ENCODE measurements around the gene LCN10.

GRCh38 chr9:136741883-136742571 lies 713 bp downstream of the LCN10 start:
- no peak for TF ChIP-seq ARNTL (CRISPR knock-in tag; IDR thresholded peaks at IDR 0.05; ENCODE audit: borderline replicate concordance, low read depth)
- TF ChIP-seq POU6F1 (CRISPR knock-in tag; IDR thresholded peaks at IDR 0.05; ENCODE audit: borderline replicate concordance, low read depth): no peak
- no peak for TF ChIP-seq CSDC2 (CRISPR knock-in tag; IDR thresholded peaks at IDR 0.05)
- no peak for TF ChIP-seq ZFP3 (CRISPR knock-in tag; IDR thresholded peaks at IDR 0.05)
- no peak for TF ChIP-seq ZC3H10 (CRISPR knock-in tag; IDR thresholded peaks at IDR 0.05)
- TF ChIP-seq BACH2 (CRISPR knock-in tag; IDR thresholded peaks at IDR 0.05; ENCODE audit: borderline replicate concordance): no peak
- TF ChIP-seq ZNF565 (CRISPR knock-in tag; conservative IDR thresholded peaks at IDR 0.05; ENCODE audit: low read depth): no peak
- TF ChIP-seq CSRNP3 (CRISPR knock-in tag; IDR thresholded peaks at IDR 0.05): no peak
- no peak for TF ChIP-seq TCF4 (CRISPR knock-in tag; IDR thresholded peaks at IDR 0.05; ENCODE audit: borderline replicate concordance)
